Activated CD8-positive, alpha-beta memory T cell treated with anti-CD3 and anti-CD28 coated beads for 48 hours (primary cell): ENCODE data around the gene C1GALT1C1L.
"Not testable (repeated sequence)": the region's sequence is repeated elsewhere in the genome, so short reads cannot be mapped to it uniquely, and the experiment has no call there.

ENCODE experiments used
- DNase-seq, 3 experiments: peaks; one replicate each; pipeline ENCODE4 v3.0.0-alpha.2; 2020; ENCODE audit warnings: low read depth in 2 of 3, low spot score in 2 of 3

Gene C1GALT1C1L

GRCh38 chr2:43657241-43657640, 19.0 kb downstream of the C1GALT1C1L start:
- no peak for DNase-seq

GRCh38 chr2:43653506-43653905, 22.7 kb downstream of the C1GALT1C1L start:
- no peak for DNase-seq

- DNase-seq, result no peak
These were observed 27.1 kb downstream of the C1GALT1C1L start for GRCh38 chr2:43648994-43649701.

DNA sequence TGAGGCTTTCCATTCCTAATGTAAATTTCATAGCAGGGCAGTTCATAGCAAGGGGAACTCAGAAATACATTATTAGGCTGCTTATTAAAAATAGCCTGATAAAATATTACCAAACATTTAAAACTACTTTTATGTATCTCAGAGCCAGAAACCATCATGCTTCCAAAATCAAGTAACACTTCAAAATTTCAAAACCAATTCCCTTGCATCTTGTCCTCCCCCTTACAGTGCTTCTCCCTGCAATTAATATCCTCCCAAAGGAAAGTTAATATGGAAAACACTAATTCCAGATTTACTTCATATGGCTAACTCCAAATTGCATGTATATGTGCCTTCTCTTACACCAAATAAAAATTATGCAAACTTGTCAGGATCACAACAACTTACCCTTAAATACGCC, 32.5 kb downstream of the C1GALT1C1L start:
- no peak for DNase-seq

DNA sequence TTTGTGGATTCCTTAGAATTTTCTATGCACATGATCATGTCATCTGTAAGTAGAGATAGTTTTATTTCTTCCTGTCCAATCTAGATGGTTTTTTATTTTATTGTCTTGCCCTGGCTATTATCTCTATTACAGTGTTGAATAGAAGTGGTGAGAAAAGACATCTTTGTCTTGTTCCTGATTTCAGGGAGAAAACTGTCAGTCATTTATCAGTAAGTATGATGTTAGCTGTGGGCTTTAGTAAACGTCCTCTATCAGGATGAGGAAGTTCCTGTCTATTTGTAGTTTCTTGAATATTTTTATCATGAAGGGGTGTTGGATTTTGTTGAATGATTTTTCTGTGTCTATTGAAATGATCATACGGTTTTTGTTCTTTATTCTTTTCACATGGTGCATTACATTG, 33.9 kb downstream of the C1GALT1C1L start:
- no peak for DNase-seq

- DNase-seq, result peak; percentile 72 to 88 (median 84)
These were observed 39.0 kb downstream of the C1GALT1C1L start, which contains the start of gene PLEKHH2 for GRCh38 chr2:43637030-43637803. Gene PLEKHH2 (plus strand): TSS chr2:43637260. CDS start chr2:43644674, 7,414 bp downstream.

DNA sequence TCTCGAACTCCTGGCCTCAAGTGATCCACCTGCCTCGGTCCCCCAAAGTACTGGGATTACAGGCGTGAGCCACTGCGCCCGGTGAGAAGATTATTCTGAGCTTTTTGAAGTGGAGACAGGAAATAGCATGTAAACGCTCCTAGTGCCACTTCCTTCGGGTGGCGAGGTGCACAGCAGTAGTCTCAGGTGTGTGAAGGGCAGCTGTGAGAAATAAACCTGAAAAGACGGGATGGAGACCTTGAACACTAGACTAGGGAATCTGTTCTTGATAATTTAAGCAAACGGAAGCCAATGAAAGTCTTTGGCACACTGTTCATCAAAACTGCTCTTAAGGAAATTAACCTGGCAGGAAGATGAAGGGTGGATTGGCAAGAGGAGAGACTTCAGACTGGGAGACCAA, 39.6 kb downstream of the C1GALT1C1L start:
- DNase-seq, result peak in 2 of 3 experiments; percentile 1 to 3

DNA sequence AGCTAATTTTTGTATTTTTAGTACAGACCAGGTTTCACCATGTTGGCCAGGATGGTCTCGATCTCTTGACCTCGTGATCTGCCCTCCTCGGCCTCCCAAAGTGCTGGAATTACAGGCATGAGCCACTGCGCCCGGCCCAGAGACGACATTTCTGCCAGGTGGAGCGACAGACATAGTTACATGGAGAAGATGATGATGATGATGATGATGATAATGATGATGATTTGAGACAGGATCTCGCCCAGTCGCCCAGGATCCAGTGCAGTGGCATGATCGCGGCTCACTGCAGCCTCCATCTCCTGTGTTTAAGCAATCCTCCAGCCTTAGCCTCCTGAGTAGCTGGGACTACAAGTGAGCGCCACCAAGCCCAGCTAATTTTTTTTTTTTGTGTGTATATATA, 40.1 kb downstream of the C1GALT1C1L start:
- DNase-seq, result not testable (repeated sequence)

DNA sequence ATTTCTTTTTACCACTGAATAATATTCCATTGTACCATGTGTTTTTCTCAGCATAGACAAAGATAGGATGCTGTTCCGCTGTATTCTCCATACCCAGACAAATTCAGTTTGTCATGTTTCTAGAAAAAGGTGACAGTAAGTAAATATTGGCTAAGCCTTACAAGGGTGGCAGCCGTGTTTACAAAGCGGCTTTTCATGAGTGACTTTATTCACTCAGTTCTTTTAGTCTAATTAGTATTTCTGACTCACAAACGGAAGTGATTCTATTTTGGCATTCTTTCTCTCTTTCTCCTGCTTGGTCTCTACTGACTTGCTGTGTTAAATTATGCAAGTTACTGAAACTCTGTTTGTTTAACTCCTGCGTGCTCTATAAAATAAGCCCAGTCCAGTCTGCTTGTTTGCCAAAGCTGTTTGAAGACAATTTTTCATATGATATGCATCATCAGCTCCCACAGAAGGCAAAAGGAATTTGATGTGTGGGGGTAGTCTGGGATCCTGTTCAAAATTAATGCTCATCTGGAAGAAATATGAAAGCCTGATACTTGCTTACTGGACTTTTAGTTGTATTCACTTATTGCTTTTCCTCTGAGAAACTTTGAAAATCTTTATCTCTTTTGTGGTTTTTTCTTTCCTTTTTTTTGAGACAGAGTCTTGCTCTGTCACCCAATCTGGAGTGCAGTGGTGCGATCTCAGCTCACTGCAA, 41.5 kb downstream of the C1GALT1C1L start:
- DNase-seq, result no peak

- no peak for DNase-seq
These were observed 44.5 kb downstream of the C1GALT1C1L start for GRCh38 chr2:43631618-43632317.
